ENCODE measurements around the gene ZNF41.
"Not testable (repeated sequence)": the region's sequence is repeated elsewhere in the genome, so short reads cannot be mapped to it uniquely, and the experiment has no call there.

The ZNF41 gene

GRCh38 chrX:47482512-47483305 is at the start of gene ZNF41:
TSS of gene ZNF41 (minus strand) at chrX:47483222. CDS start at chrX:47467481, 15,741 bp downstream.
- peak; percentile 34 to 60 for DNase-seq (ENCODE audit: low read depth in 2 of 2, low spot score in 1 of 2)

DNA sequence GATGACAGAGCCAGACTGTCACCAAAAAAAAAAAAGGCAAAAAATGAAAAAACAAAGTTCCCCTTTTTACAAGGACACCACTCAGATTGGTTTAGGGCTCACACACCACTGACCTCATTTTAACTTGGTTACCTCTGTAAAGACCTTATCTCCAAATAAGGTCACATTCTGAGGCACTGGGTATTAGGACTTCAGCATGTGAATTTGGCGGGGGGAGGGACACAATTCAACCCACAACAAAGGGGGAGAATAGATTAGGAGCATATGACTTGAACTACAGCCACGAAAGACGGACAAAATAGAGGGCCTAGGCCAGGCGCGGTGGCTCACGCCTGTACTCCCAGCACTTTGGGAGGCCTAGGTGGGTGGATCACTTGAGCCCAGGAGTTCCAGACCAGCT is 47.0 kb upstream of the ZNF41 start:
- DNase-seq (ENCODE audit: low read depth in 2 of 2, low spot score in 1 of 2): no peak

DNA sequence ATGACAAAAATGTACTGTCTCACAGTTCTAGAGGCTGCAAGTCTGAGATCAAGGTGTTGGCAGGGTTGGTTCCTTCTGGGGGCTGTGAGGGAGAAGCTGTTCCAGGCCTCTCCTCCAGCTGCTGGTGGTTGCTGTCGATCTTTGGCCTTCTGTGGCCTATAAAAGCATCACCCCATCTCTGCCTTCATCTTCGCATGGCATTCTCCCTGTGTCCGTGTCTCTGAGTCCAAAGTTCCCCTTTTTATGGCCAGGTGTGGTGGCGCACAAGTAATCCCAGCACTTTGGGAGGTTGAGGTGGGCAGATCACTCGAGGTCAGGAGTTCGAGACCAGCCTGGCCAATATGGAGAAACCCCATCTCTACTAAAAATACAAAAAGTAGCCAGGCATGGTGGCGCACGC is 46.5 kb upstream of the ZNF41 start:
- no peak for DNase-seq (ENCODE audit: low read depth in 2 of 2, low spot score in 1 of 2)

GRCh38 chrX:47523713-47524166 is 40.7 kb upstream of the ZNF41 start:
- DNase-seq (ENCODE audit: low read depth in 2 of 2, low spot score in 1 of 2): no peak

- DNase-seq (ENCODE audit: low read depth in 2 of 2, low spot score in 1 of 2): peak; percentile 47 to 61
Measured at GRCh38 chrX:47523297-47523696, 40.3 kb upstream of the ZNF41 start.

- DNase-seq (ENCODE audit: low read depth in 2 of 2, low spot score in 1 of 2): no peak
Measured at GRCh38 chrX:47518144-47518543, 35.1 kb upstream of the ZNF41 start.

DNA sequence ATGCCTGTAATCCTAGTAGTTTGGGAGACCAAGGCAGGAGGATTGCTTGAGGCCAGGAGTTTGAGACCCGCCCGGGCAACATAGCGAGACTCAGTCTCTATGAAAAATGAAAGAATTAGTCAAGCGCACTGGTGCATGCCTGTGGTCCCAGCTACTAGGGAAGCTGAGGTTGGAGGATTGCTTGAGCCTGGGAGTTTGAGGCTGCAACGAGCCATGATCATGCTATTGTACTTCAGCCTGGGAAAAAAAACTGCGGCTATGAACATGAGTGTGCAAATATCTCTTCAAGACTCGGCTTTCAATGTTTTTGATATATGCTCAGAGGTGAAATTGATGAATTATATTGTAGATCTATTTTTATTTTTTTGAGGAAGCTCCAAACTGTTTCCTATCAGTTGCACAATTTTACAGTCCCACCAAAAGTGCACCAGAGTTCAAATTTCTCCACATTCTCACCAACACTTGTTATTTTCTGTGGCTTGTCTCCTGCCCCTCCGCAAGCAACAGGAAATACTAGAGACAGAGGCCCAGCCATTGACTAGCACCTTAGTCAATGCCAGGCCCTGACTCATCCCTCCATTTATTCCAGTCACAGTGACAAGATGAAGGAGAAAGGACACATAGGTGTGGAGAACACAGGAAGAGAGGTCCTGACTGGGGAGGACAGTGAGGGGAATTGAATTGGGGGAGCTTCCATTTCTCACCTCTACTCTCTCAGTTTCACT is 33.1 kb upstream of the ZNF41 start:
- DNase-seq (ENCODE audit: low read depth in 2 of 2, low spot score in 1 of 2): no peak

DNA sequence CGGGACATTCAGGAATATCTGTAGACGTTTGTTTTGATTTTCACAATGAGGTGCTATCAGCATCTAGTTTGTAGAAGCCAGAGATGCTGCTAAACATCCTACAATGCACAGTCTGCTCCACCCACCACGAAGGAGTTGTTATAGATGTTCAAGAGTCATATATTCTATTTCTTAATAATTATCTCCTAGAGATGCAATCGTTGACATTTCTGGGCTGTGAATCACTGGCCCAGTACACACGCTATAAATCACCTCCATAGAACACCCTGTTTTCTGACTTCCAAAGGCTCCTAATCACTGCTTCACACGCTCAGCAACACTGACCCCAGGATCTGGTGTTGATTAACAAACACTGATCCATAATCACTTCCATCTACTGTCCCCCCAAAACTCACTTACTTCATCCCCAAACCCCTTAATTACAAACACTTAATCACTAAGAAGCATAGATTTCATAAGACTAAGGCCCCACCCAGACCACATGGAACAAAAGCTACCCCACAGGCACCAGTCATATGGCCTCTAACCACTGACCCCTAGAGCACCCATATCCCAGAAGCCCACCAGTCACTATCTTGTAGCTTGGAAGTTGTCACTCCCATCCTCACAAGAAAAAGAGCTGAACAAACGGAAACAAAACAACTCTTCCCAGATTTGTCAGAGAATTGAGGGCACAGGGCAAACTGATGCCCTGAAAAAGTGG is 31.7 kb upstream of the ZNF41 start:
- DNase-seq (ENCODE audit: low read depth in 2 of 2, low spot score in 1 of 2): no peak

GRCh38 chrX:47513034-47513965 is 30.3 kb upstream of the ZNF41 start:
- not testable (repeated sequence) for DNase-seq (ENCODE audit: low read depth in 2 of 2, low spot score in 1 of 2)

DNA sequence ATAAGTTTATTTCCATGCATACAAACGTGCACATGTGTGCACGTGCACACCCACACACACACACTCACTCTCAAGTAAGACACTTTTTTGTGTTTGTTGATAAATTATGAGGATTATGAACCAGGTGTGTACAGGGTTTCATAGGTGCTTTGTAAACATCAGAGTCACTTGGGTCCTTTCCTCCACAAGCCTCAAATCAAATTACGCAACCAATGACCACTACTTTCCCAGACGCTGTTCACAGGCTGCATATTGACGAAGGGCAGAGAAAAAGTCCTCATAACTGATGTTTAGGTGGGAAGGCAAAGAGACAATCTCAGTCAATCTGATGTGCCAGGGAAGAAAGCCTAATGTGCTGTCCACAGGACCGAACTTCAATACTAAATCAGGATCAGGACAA is 29.4 kb upstream of the ZNF41 start:
- DNase-seq (ENCODE audit: low read depth in 2 of 2, low spot score in 1 of 2): not testable (repeated sequence)

DNA sequence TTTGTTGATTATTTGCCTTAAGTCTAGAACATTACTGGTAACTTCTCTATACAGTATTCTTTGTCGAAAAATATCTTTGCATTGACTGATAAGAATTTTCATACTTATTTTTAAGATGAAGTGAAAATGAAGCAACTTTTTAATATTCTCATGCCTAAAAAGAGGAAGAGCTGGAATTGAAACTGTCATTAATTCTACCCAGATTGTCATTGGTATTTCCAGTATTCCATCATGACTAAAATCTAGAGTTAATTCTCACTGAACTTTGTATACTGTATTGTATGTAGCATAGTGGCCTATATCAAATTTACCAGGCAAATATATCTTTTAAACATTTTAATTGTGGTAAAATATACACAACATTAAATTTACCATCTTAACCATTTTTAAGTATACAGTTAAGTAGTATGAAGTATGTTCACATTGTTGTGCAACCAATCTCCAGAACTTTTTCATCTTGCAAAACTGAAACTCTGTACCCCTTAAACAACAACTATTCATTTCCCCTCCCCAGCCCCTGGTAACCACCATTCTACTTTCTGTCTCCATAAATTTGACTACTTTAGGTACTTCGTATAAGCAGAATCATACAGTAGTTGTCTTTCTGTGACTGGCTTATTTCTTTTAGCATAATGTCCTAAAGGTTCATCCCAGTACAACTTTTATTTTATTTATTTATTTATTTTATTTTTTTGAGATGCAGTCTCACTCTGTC is 24.3 kb upstream of the ZNF41 start:
- no peak for DNase-seq (ENCODE audit: low read depth in 2 of 2, low spot score in 1 of 2)

GRCh38 chrX:47503151-47503550 is 20.1 kb upstream of the ZNF41 start:
- DNase-seq (ENCODE audit: low read depth in 2 of 2, low spot score in 1 of 2): no peak

DNA sequence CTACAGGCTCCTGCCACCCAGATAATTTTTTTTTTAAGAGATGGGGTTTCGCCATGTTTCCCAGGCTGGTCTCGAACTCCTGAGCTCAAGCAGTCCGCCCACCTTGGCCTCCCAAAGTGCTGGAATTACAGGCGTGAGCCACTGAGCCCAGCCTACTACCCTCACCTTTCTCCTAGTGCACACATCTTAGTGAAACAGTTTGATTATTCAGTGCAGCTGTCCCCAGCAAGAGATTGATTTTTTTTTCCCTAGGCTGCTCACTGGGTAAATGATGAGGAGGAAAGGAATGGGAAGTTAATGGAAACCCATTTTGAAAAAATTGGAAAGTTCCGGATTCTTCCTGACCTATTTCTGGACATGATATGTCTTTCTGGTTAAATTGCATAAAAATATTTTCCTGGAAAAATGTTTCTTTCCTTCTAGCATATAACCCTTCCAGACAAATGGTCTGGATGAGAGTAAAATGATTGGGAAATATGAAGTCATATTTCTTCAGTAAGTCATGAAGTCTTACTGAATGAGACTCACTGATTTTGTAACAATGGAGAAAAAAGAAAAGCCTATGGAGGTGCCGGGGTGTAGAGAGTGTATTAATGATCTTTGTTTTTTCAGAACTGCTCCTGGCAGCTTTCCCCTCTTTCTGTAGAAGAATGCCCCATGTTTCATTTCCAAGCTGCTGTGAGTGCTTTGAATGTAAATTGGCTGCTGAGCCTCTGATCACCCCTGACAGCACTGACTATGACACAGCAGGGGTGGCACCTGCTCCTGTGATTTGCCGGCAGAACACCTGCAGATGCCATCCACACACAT is 19.5 kb upstream of the ZNF41 start:
- no peak for DNase-seq (ENCODE audit: low read depth in 2 of 2, low spot score in 1 of 2)

DNA sequence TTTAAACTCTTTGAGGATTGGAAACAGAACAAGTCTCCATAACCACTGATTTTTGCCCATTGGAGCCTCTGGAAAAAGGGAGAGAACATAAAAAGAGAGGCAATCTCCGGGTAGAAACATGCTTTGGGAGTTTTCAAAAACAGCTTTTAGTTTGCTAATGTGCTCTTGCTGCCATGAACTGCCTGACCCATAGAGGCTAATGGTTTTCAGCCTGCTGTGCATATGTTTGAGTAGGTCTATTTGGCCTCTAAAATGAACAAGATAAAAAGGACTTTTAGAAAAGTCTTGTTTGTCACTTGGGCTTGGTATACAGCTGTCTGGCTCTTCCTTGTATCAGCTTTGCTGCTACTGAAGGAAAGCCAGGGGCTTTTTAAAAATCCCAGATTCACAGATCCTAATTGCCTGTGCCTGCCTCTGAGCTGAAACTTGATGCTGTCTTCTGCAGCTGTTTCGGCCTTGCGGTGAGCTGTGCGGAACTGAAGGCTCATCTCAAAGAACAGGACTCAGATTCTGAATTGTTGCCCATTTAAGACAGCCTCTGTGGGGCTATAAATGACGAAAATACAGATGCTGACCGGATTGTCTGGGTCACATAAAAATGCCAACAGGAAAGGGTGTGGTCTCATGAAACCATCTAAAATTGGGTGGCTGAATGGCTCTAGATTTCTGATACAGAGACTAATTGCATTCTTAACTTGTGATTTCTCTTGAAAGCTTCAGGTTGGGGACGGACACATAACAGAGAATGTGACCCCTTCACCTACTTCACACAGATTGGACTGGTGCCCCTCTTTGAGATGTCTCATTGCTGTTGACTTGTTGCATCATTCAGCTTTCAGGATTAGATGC is 18.4 kb upstream of the ZNF41 start:
- no peak for DNase-seq (ENCODE audit: low read depth in 2 of 2, low spot score in 1 of 2)

- no peak for DNase-seq (ENCODE audit: low read depth in 2 of 2, low spot score in 1 of 2)
Measured at GRCh38 chrX:47500554-47500953, 17.5 kb upstream of the ZNF41 start.

- no peak for DNase-seq (ENCODE audit: low read depth in 2 of 2, low spot score in 1 of 2)
Measured at GRCh38 chrX:47499293-47499692, 16.3 kb upstream of the ZNF41 start.

DNA sequence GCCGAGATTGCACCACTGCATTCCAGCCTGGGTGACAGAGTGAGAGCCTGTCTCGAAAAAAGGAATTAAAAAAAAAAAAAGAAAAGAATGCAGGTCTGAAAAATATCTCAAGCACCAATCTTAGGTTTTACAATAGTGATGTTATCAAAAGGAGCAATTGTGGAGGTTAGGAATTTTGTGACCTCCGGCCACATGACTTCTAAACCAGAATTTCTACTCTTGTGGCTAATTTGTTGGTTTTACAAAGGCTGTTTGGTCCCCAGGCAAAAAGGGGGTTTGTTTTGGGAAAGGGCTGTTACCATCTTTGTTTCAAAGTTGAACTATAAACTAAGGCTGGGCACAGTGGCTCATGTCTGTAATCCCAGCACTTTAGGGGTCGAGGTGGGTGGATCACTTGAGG is 15.4 kb upstream of the ZNF41 start:
- DNase-seq (ENCODE audit: low read depth in 2 of 2, low spot score in 1 of 2): no peak

GRCh38 chrX:47497271-47497888 is 14.4 kb upstream of the ZNF41 start:
- no peak for DNase-seq (ENCODE audit: low read depth in 2 of 2, low spot score in 1 of 2)

Data from stimulated activated CD8-positive, alpha-beta memory T cell treated with anti-CD3 and anti-CD28 coated beads, Interleukin-4, amount 100 ng/mL, for 1 hour (primary cell).